ENCODE results near the gene NXPE2.

GRCh38 chr11:114683007-114683406, 4.7 kb downstream of the NXPE2 start:
- TF ChIP-seq ZSCAN20 (CRISPR knock-in tag; IDR thresholded peaks at IDR 0.05): no peak
- no peak for TF ChIP-seq CTCF (IDR thresholded peaks at IDR 0.05)
- no peak for TF ChIP-seq RFX5 (IDR thresholded peaks at IDR 0.05)
- no peak for TF ChIP-seq BCL3 (IDR thresholded peaks at IDR 0.05)
- TF ChIP-seq ESRRA (IDR thresholded peaks at IDR 0.05; ENCODE audit: borderline replicate concordance, low read length): no peak
- TF ChIP-seq RAD21 (conservative IDR thresholded peaks at IDR 0.05 in 1 of 2, IDR thresholded peaks at IDR 0.05 in 1 of 2): no peak

Measured in A549 (cell line).